ENCODE results near the gene ZNF256.

- TF ChIP-seq, protein P1, sequence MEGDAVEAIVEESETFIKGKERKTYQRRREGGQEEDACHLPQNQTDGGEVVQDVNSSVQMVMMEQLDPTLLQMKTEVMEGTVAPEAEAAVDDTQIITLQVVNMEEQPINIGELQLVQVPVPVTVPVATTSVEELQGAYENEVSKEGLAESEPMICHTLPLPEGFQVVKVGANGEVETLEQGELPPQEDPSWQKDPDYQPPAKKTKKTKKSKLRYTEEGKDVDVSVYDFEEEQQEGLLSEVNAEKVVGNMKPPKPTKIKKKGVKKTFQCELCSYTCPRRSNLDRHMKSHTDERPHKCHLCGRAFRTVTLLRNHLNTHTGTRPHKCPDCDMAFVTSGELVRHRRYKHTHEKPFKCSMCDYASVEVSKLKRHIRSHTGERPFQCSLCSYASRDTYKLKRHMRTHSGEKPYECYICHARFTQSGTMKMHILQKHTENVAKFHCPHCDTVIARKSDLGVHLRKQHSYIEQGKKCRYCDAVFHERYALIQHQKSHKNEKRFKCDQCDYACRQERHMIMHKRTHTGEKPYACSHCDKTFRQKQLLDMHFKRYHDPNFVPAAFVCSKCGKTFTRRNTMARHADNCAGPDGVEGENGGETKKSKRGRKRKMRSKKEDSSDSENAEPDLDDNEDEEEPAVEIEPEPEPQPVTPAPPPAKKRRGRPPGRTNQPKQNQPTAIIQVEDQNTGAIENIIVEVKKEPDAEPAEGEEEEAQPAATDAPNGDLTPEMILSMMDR (conservative IDR thresholded peaks at IDR 0.05; ENCODE audit: low read length): no peak
- TF ChIP-seq EZH2phosphoT487 (IDR thresholded peaks at IDR 0.05; ENCODE audit: borderline replicate concordance, low read depth, low read length): no peak
Observed at GRCh38 chr19:57941593-57941992, 5.9 kb downstream of the ZNF256 start.

Data from OCI-LY7 (cell line).